ENCODE measurements around the gene TICAM2.
"Not testable (repeated sequence)": the region's sequence is repeated elsewhere in the genome, so short reads cannot be mapped to it uniquely, and the experiment has no call there.

- not testable (repeated sequence) for TF ChIP-seq ZBTB1 (tag by site-specific recombination; IDR thresholded peaks at IDR 0.05); CTCF (tag by site-specific recombination; IDR thresholded peaks at IDR 0.05); ZBTB49 (tag by site-specific recombination; IDR thresholded peaks at IDR 0.05; ENCODE audit: low read depth); ZNF274 (IDR thresholded peaks at IDR 0.05; ENCODE audit: low read length); ZNF274 (tag by site-specific recombination; IDR thresholded peaks at IDR 0.05; ENCODE audit: borderline replicate concordance); ZNF174 (tag by site-specific recombination; IDR thresholded peaks at IDR 0.05); ZNF324 (tag by site-specific recombination; IDR thresholded peaks at IDR 0.05); ZIC2 (tag by site-specific recombination; IDR thresholded peaks at IDR 0.05); ATF2 (tag by site-specific recombination; IDR thresholded peaks at IDR 0.05; ENCODE audit: low read depth); HIC1 (tag by site-specific recombination; IDR thresholded peaks at IDR 0.05)
Observed at GRCh38 chr5:115645386-115645785, 43.1 kb upstream of the TICAM2 start.

Data from HEK293 (cell line).